IPS DF 19.7 (cell line): Measurements from ENCODE around the gene CCDC116.
"Not testable (repeated sequence)": the region's sequence is repeated elsewhere in the genome, so short reads cannot be mapped to it uniquely, and the experiment has no call there.

Source experiments
- DNase-seq: peaks from one replicate; pipeline ENCODE4 v3.0.0-alpha.2; 2013; ENCODE audit warnings: low read depth, low spot score

CCDC116 gene

DNA sequence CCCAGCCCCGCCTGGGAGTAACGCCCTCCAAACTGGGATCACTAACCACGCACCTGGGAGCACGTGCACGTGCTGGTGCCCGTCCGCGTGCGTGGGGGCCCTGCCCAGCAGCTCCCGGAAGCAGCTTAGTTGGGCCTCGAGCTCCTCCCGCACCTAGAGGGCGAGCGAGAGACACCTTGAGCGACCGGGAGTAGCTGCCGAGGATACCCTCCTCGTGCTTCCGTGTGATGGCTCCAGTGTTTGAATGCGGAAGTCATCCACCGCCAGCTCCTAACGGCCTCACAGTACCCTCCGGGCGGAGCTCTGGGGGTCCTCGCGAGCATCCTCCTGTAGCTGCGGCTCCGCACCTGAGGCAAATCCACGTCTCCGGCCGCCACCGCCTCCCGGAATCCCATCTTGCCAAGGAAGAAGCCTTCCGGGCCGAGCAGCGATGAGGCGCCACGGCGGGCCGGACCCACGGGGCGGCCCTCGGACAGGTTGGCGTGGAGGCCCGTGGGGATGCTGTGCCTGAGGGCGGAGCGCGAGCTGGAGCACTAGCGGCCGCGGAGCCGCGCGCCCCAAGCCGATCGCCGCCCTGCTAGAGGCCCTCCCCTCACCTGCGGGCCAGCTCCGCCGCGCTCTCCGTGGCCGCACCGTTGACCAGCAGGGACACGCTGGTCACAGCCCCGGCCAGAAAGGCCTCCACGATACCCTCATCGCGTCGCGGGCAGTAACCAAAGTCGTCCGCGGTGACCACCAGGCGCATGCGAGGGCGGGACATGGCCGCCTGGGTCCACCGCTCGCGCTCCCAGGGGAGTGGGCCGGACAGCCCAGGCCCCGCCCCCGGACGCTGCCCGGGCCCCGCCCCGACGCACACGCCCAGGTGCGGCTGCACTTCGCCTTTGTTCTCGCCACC lies 3.1 kb upstream of the CCDC116 start, which contains the start of gene YDJC:
Gene YDJC (minus strand): TSS at position 768 of the 895 bp plus-strand sequence. CDS start 8 bp downstream, at position 760.
- DNase-seq: no peak

- no peak for DNase-seq
Measured at GRCh38 chr22:21631025-21631424, 1.5 kb upstream of the CCDC116 start.

DNA sequence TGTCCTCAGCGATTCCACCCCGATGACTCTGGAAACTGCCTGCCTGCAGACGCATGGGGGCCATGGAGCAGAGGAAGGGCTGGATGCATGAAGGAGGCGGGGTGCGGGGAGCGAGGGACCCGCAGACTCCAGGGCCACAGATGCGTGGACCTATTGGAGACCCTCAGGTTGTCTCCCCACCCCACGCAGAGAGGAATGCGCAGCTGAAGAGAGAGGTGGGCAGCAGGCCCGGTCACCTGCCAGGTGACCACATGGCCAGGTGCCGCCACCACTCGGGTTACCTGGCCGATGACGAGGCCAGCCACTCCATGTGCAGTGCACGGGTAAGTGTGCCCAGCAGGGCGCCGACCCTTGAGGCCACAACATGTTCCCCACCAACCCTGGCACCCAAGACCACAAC lies 371 bp downstream of the CCDC116 start:
- no peak for DNase-seq

DNA sequence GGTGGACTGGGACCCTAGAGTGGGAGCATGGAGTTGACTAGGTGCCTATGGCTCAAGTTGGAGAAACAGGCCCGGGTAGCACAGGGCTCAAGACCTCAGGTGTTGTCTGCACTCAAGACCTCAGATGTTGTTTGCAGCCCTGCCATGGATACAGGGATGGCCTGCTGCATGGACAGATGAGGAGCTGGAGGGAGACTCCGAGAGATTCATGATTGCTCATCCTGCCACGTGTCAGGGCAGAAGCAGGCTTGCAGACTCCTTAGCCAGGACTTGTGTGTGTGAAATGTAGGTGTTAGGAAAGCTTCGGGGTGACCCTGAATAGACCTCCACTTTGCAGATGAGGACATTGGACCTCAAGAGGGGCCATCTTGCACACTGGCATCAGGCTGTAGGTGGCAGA lies 921 bp downstream of the CCDC116 start:
- no peak for DNase-seq

DNA sequence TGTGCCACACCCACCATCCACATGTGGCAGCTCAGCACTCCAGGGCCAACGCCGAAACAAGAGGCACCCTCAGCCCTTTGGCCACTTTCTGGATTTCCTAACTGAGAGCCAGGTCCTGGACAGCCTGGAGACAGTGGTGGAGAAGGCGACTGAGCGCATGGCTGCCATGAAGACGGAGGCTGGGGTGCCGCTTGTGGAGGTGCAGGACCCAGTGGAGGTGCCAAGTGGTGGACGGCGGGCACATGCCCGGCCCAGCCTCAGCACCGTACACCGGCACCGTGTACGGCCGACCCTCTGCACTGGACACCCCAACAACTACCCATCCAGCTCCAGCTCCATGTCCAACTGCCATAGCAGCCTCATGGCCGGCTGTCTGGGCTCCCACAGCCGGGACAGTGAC lies 1.5 kb downstream of the CCDC116 start:
- no peak for DNase-seq

GRCh38 chr22:21634844-21635243 lies 2.3 kb downstream of the CCDC116 start:
- no peak for DNase-seq

DNA sequence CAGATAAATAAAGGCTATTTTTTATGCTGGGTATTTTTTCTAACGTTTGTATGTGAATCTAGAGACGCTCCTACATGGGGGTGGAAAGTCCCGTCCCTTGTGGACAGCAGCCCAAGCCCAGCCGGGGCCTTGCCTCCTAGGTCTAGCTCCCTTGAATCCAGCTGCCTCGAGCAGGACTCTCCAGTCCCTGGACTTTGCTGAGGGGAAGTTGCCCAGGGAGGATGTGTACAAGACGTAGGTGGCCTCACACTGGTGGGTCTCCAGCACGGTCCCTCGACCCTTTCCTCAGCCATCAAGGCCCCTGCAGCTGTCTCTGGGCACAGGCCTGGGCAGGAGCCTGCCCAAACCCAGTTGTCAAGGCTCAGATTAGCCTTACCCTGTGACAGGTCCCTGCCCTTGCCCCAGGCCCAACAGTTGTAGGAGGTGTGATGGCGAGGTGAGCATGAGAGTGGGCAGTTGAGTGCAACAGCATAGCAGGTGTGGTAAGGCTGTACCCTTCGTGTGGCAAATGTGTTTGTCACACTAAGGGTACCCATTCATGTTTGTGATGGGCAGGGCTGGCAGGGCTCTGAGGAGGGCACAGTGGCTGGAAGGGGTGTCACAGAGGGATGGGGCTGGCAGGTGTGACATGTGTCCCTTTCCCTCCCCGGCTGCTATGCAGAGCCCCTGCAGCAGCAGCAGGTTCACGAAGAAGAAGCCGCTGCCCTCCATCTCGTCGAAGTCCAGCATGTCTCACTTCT lies 3.4 kb downstream of the CCDC116 start:
- DNase-seq: no peak

GRCh38 chr22:21636629-21637218 lies 4.2 kb downstream of the CCDC116 start:
- DNase-seq: no peak

- not testable (repeated sequence) for DNase-seq
Measured at GRCh38 chr22:21637450-21637849, 4.9 kb downstream of the CCDC116 start.

- DNase-seq: no peak
Measured at GRCh38 chr22:21639359-21639758, 6.8 kb downstream of the CCDC116 start.

- DNase-seq: no peak
Measured at GRCh38 chr22:21640810-21641209, 8.2 kb downstream of the CCDC116 start.

GRCh38 chr22:21641417-21641788 lies 8.8 kb downstream of the CCDC116 start:
- no peak for DNase-seq

- peak; percentile 91 for DNase-seq
Measured at GRCh38 chr22:21641789-21642583, 9.4 kb downstream of the CCDC116 start, which contains the start of gene SDF2L1. TSS of gene SDF2L1 (plus strand) at chr22:21642302. CDS start at chr22:21642337, 35 bp downstream.

DNA sequence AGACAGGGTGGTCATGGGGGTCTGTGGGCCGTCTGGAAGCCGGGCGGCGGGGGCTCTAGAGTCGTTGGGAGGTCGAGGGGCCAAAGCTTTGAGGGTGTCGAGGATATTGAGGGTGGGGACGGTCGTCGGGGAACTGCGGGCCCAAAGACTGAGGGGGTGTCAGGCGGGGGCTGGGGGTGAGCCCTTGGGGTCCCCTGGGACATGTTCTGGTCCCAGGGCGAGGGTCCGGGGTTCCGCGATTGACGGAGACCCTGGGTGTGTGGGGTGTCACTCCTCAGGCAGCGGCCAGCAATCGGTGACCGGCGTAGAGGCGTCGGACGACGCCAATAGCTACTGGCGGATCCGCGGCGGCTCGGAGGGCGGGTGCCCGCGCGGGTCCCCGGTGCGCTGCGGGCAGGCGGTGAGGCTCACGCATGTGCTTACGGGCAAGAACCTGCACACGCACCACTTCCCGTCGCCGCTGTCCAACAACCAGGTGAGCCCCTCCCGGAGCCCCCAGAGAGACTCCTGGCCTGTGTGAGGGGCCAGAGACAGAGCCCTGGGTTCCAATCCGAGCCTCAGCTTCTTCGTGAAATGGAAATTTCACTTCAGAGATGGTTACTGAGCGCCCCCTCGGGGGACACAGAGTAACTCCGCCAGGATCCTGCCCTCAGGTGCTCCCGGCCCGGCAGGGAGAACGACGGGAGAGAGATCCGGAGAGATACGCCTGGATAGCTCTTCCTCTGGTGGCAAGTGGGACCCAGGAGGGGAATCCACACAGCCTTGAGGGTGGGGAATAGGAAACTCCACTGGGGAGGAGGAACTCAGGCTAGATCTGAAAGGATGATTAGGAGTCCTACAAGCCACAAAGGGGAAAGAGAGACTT lies 10.3 kb downstream of the CCDC116 start:
- DNase-seq: no peak

DNA sequence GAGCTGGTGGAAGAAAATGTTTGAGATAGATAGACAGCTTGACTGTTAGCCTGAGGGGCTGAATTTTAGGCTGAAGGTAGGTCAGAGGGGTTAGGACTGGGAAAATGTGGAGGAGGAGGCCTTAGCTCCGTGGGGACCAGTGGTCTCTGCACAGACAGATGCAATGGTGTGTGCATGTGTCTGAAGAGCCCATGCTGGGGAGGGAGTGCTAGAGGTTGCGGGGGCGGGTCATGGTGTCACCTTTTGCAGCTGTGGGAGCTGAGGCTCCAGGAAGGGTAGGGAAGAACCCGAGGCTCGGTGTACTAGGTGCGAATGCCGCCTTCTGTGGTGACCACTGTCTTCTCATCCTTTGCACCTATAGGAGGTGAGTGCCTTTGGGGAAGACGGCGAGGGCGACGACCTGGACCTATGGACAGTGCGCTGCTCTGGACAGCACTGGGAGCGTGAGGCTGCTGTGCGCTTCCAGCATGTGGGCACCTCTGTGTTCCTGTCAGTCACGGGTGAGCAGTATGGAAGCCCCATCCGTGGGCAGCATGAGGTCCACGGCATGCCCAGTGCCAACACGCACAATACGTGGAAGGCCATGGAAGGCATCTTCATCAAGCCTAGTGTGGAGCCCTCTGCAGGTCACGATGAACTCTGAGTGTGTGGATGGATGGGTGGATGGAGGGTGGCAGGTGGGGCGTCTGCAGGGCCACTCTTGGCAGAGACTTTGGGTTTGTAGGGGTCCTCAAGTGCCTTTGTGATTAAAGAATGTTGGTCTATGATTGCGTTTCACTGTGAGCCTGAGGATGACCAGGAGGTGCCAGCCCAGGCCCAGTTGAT lies 11.2 kb downstream of the CCDC116 start:
- DNase-seq: no peak

- DNase-seq: not testable (repeated sequence)
Measured at GRCh38 chr22:21645513-21645912, 13.0 kb downstream of the CCDC116 start.

GRCh38 chr22:21646608-21647590 lies 14.3 kb downstream of the CCDC116 start:
- no peak for DNase-seq

GRCh38 chr22:21650280-21650679 lies 17.7 kb downstream of the CCDC116 start:
- no peak for DNase-seq
